GM21360 (cell line): ENCODE data around the gene ADGRG2.
"Not testable (repeated sequence)": the region's sequence is repeated elsewhere in the genome, so short reads cannot be mapped to it uniquely, and the experiment has no call there.

Source experiments
- ATAC-seq: cut with Tn5 transposase; IDR thresholded peaks from one replicate; pipeline ENCODE4 v1.9.1; 2021; ENCODE audit warnings: mild to moderate bottlenecking, moderate library complexity; ENCODE audit not compliant: unreplicated experiment

The ADGRG2 gene

GRCh38 chrX:19007868-19008267 is 114.4 kb downstream of the ADGRG2 start:
- no peak for ATAC-seq

GRCh38 chrX:19007011-19007410 is 115.3 kb downstream of the ADGRG2 start:
- no peak for ATAC-seq

GRCh38 chrX:19005909-19006308 is 116.4 kb downstream of the ADGRG2 start:
- ATAC-seq, result no peak

- ATAC-seq, result no peak
Observed at GRCh38 chrX:19003756-19004155, 118.5 kb downstream of the ADGRG2 start.

- no peak for ATAC-seq
Observed at GRCh38 chrX:18998653-18999052, 123.6 kb downstream of the ADGRG2 start.

- ATAC-seq, result no peak
Observed at GRCh38 chrX:18997916-18998315, 124.4 kb downstream of the ADGRG2 start.

- ATAC-seq, result no peak
Observed at GRCh38 chrX:18996536-18996935, 125.7 kb downstream of the ADGRG2 start.

- ATAC-seq, result no peak
Observed at GRCh38 chrX:18995221-18995620, 127.0 kb downstream of the ADGRG2 start.

GRCh38 chrX:18994713-18995112 is 127.6 kb downstream of the ADGRG2 start:
- no peak for ATAC-seq

- no peak for ATAC-seq
Observed at GRCh38 chrX:18992829-18993228, 129.4 kb downstream of the ADGRG2 start.

- ATAC-seq, result peak; percentile 2
Observed at GRCh38 chrX:18985186-18985435, 137.2 kb downstream of the ADGRG2 start.

GRCh38 chrX:18984381-18985185 is 137.7 kb downstream of the ADGRG2 start:
- peak; percentile 79 for ATAC-seq

GRCh38 chrX:18983666-18984380 is 138.4 kb downstream of the ADGRG2 start, which contains the start of gene PHKA2:
PHKA2 (minus strand) TSS chrX:18984114; CDS start chrX:18983932, 182 bp downstream.
- ATAC-seq, result peak; percentile 36

GRCh38 chrX:18981124-18981807 is 141.0 kb downstream of the ADGRG2 start:
- ATAC-seq, result no peak

- not testable (repeated sequence) for ATAC-seq
Observed at GRCh38 chrX:18980262-18980661, 142.0 kb downstream of the ADGRG2 start.

- no peak for ATAC-seq
Observed at GRCh38 chrX:18974993-18975392, 147.3 kb downstream of the ADGRG2 start.

GRCh38 chrX:18973527-18974192 is 148.6 kb downstream of the ADGRG2 start:
- ATAC-seq, result no peak

GRCh38 chrX:18971506-18971905 is 150.8 kb downstream of the ADGRG2 start:
- no peak for ATAC-seq

- ATAC-seq, result no peak
Observed at GRCh38 chrX:18970465-18970864, 151.8 kb downstream of the ADGRG2 start.

GRCh38 chrX:18966624-18967023 is 155.6 kb downstream of the ADGRG2 start:
- ATAC-seq, result no peak

GRCh38 chrX:18964901-18965300 is 157.4 kb downstream of the ADGRG2 start:
- ATAC-seq, result no peak
